HG03575 (cell line): Measurements from ENCODE around the gene YY1AP1.
"Not testable (repeated sequence)": the region's sequence is repeated elsewhere in the genome, so short reads cannot be mapped to it uniquely, and the experiment has no call there.

Experiments
- ATAC-seq: cut with Tn5 transposase; IDR thresholded peaks from one replicate; pipeline ENCODE4 v1.9.1; 2021; ENCODE audit not compliant: unreplicated experiment, insufficient number of reproducible peaks, low FRiP score; ENCODE audit errors: extremely low read depth

The YY1AP1 gene

DNA sequence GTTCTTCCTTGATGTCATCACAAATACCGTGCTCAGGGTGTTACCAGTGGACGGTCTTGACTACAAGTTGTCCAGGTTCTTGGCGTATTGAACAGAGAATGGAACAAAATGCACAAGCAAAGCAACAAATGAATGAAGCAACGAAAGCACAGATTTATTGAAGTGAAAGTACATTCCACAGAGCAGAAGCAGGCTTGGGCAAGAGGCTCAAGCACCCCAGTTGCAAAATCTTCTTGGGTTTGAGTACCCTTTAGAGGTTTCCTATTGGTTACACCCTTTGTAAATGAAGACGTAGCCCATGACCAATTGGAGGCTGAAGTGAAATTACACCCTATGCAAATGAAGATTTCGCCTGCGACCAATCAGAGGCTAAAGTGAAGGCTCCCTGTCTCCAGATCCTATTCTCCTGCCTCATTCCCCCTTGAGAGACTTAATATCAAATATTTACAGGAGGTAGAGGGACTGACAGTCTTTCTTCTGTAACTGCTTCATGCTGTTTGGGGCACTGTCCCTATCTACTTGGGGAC, 38.3 kb downstream of the YY1AP1 start:
- no peak for ATAC-seq

DNA sequence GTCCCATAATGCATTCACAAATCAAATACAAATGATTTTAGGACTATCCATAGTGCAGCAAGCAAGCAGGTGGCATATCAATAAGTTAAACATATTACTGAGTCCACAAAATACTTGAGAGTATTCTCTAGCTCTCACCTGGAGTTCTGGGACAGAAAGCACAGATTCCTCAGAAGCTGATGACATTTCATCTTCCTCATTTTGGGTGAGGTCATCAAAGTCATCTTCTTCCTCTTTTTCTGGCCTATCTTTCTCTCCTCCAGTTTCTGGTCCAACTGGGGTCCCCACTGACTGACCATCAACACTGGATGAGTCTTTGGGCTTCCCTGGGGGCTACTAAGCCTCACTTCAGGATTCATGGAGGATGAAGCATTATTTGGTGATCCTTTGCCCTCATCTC, 38.9 kb downstream of the YY1AP1 start:
- no peak for ATAC-seq

DNA sequence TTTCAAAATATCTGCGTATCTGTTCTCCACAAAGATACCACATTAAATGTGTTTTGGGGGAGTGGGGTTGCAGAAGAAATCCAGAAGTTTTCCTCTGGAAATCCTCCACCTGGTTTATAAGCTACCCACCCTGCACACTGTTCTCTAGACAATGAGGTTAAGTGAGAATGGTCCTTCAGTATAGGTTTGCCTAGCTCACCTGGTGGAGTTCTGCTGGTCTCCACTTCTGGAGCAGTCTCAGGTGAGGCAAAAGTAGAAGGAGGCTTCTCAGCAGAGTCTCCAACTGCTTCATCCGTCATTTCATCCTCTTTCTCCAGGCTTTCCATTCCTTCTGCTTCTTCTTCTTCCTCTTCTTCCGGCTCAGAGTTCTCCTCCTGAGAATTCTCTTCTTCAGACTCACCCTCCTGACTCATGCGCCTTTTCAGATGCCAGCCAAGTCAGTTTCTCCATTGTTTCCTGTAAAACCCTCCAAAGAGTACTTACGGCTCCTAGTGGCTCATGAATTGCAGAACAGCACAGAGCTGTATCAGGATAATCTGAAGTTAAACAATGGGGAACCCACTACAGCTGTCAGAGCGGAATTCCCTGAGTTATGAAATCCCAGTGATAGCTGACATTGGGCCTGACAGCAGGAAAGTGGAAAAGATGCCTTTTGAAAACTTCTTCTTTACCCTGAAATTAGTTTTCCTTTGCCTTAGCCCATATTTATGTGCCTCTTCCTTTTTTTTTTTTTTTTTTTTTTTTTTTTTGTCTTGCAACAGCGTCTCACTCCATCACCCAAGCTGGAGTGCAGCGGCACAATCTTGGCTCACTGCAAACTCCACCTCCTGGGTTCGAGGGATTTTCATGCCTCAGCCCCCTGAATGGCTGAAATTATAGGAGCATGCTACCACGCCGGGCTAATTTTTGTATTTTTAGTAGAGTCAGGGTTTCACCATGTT, 40.1 kb downstream of the YY1AP1 start:
- ATAC-seq: no peak

DNA sequence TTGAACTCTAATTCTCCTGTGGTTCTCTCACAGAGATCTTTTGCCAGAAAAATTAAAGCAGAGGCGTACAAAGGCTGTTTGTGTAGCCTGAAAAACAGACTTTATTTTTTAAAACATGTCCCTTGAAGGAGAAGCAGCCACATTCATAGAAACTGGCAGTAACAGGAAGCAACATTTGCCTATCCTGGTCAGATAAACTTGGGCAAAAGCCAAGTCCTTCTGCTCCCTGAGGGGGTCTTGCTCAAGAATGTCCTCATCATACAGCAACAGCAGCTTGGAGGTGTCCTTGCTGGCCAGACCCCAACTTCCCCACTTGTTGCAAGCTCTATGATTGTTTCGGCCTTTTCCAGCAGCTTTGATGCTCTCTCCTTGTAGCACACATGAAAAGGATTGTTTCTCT, 42.3 kb downstream of the YY1AP1 start:
- no peak for ATAC-seq

DNA sequence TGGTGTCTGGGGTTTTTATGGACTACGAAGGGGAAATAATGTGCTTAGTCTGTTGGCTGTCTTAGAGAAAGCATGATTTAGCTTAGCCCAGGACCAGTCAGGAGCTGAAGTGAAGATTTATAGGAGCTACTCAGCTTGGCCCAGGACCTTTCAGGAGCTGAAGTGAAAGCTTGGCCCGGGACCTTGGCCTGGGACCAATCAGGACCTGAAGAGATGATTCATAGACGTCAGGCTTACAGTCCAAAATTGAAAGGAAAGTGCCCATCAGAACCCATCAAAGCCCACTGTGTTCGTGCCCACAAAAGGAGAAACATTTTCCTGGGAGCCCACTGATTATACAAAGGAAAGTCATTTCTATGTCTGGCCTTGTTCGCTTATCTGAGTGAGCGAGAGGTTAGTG, 42.9 kb downstream of the YY1AP1 start:
- no peak for ATAC-seq

DNA sequence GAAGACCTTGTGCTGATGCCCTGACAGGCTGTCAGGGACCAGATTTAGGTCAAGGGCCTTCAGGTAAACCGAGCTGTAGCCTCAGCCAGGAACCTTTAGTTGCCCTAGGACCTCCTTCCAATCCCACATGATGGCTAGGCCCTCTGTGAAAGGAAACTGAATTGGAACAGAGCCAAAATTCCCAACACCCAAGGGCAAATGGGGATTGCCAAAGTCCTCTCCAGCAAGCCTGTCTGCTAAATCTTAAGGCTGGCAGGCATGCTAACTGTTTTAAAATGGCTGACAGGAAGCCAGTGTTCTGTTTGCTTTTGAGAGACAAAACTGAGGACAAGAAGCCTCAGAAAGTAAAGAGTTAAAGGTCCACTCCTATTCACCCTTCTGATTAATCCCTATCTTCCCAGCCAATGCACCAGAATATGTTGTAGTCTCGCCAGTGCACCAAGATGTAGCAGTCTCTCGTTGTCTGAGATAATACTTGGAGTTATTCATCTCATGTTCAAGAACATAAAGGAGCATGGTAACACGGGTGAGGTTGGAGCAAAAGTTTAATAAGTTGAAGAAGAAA, 43.5 kb downstream of the YY1AP1 start:
- no peak for ATAC-seq

DNA sequence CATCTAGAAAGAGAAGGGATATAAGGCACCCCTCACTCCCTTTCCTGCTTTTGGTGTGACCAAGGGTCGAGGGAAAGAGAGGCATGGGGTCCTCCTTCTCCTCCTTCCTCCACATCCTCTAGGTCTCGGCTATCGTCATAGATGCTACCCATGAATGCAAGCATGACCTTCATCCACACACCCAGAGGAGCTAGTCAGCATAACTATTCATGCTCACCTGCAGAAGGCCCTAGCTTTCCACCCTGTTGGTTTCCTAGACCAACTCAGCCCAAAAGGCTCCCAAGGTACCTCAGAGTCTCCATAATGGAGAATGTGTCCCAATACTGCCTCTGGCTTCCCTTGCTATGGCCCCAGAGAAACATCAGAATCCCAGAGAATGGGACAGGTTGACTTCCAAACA, 45.3 kb downstream of the YY1AP1 start:
- no peak for ATAC-seq

DNA sequence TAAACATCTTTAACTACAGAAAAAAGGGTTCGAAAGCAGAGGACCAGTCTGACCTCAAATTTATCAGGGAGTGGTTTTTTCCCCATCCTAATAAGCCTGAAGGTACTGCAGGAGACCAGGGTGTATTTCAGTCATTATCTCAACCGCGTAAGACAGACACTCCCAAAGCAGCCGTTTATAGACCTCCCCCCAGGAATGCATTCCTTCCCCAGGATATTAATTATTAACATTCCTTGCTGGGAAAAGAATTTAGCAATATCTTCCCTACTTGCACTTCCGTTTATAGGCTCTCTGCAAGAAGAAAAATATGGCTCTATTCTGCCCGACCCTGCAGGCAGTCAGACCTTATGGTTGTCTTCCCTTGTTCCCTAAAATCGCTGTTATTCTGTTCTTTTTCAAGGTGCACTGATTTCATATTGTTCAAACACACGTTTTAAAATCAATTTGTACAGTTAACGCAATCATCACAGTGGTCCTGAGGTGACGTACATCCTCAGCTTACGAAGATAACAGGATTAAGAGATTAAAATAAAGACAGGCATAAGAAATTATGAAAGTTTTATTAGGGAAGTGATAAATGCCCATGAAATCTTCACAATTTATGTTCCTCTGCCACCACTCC, 45.9 kb downstream of the YY1AP1 start:
- ATAC-seq: not testable (repeated sequence)

DNA sequence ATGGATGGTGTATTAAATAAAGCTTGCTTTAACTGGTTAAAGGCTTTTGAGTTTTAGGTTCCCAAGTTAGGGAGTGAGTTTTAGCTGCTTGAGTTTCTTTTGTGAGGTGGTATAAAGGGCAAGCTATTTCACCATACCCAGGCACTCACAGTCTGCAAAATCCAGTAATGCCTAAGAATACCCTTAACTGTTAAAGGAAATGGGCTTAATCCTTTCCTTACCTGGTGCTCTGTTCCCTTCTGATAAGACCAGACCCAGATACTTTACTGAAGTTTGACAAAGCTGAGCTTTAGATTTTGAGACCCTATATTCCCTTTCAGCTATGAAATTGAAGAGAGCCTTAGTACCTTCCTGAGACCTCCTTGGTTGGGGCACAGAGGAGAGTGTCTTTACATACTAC, 48.2 kb downstream of the YY1AP1 start:
- no peak for ATAC-seq

DNA sequence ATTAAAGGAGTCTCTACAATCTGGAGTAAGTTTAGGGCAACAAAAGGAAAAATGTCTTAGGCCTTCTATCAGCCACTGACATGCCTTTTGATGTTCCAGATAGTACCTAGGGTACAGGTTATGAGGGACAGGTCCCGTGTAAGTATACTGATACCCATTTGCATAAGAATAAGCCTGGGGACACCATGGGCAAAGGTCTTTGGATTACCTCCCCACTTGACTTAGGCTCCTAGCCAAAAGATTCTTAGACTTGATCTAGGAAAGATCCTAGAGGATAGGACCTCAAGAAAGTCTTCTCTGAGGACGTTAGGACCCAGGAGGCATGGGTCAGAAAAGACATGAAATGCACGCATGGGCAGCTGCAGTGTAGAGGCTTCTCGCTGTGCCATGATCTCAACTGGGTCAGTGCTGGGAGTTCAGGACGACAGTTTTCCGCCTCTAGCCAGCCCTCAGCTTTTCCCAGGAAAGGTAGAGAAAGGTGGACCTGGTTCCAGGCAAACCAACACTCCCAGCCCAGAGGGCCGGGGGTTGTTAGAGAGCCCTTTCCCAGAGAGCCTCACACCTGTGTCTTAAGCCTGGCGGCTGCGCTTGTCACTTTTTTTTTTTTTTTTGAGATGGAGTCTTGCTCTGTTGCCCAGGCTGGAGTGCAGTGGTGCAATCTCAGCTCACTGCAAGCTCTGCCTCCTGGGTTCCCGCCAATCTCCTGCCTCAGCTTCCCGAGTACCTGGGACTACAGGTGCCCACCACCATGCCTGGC, 52.0 kb downstream of the YY1AP1 start:
- no peak for ATAC-seq

DNA sequence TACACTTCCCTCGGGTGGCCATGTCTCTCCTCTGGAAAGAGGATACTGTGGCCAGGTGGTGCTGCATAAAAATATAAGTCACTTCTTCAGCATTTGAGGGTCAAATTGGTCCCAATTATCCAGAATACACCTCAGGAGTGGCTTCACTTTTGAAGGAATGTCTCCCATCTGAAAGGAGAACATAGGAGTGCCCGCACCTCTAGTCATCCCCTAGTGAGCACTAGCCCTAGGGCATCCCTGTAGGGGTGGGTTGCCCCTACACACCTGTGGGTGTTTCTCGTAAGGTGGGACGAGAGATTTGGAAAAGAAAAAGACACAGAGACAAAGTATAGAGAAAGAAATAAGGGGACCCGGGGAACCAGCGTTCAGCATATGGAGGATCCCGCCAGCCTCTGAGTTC, 62.1 kb downstream of the YY1AP1 start:
- ATAC-seq: not testable (repeated sequence)

DNA sequence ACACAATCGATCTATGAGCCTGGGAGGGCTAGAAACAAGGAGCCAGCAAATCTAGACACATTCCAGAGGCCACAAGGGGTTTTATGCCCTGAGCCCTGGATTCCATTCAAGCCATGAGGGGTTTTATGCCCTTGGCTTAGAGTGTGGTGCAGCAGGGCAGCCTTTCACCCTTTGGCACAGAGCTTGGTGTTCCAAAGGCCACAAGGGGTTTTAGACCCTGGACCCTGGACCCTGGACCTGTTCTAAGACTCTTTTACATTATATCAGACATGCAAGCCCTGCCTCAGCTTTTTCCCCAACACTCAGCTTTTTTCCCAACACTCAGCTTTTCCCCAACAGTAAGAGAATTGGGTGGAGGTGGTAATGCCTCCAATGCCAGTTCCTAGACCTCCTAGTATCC, 65.2 kb downstream of the YY1AP1 start:
- ATAC-seq: no peak

DNA sequence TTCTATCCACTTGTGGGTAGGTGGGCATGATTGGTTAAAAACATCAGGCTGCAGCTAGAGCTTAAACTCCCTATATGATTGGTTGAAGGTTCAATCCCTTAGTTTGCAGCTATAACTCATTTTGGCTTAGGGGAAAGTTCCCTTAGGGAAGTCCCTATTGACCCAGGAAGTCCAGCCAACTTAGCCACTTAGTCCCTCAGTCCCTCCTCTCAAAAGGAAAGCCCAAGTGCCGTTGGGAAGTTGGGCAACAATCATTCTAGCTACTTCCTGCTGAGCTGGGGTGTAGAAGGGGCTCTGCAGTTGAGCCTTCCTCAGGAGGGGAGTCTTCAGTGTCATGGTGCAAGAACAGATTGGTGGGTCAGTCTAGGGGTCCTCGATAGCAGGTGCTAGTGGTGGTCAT, 66.4 kb downstream of the YY1AP1 start:
- ATAC-seq: no peak

DNA sequence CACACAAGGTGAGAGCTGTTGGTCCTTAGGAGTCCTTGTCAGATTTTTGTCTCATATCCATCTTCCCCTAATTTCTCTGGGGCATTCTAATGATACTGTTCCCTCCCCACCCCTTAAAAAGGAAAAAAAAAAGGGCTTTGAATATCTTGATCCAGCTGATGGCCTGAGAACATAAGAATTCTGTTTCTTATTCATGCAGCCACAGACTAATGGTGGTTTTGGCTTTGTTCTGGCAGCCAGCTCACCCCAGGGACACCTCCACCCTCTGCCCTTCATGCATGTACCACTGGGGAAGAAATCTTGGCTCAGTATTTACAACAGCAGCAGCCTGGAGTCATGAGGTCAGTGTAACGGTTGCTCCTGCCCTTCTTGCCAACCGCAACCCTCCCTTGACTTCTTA, 75.3 kb downstream of the YY1AP1 start:
- not testable (repeated sequence) for ATAC-seq

DNA sequence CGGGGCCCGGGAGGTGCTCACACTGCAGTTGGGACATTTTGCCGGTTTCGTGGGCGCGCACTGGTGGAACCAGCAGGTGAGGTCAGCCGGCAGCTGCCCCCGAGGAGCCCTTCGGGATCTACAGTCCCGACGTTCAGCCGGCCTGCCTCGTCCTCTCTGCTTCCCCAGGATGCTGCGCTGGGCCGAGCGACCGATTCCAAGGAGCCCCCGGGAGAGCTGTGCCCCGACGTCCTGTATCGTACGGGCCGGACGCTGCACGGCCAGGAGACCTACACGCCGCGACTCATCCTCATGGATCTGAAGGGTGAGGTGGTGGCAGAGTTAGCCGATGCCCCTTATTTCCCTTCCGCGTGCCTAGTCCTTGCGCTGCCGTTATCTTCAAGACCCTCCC, 78.3 kb downstream of the YY1AP1 start:
- ATAC-seq: not testable (repeated sequence)

DNA sequence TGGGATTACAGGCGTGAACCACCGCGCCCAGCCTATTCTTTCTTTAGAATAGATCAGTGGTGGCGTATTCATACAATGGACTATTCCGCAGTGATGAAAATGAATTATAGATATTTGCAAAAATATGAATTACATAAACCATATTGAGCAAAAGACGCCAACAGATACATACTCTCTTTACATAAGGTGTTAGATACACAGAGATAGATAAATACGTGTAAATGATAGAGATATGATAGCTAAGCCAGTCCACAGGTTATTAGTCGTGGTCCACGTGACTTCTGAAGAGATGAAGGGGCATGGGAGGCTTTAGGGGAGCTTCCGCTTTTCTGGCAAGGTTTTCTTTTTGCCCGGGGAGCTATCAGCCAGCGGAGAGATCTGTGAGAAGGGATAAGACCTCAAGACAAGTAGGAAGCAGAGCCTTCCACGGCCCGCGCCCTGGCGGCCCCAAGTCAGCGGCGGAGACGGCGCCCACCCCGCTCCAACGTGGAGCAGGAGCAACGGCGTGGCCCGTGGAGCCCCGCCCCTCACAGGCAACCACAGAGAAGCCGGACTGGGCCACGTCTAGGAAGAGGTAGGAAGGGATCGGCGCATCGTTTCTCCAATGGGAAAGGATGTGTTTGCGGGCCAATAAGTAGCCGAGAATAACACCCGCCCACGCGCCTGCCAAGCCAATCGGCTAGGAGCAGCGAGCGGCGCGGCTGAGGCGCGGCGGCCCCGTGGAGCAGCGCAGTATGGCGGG, 78.9 kb downstream of the YY1AP1 start, which contains the start of gene MSTO1:
Gene MSTO1, plus strand, starts transcription at position 704 of the 742 bp plus-strand sequence. Its CDS starts 31 bp downstream, at position 735.
- peak; percentile 53 for ATAC-seq
